HG03045 (cell line): ENCODE measurements around the gene PAQR6.

ENCODE experiments used
- ATAC-seq: cut with Tn5 transposase; IDR thresholded peaks from one replicate; pipeline ENCODE4 v1.9.1; 2021; ENCODE audit warnings: mild to moderate bottlenecking, moderate library complexity; ENCODE audit not compliant: unreplicated experiment

Gene PAQR6

GRCh38 chr1:156247460-156248322 lies at the start of gene PAQR6:
Gene PAQR6 (minus strand): TSS chr1:156248056. CDS start chr1:156246731, 1,325 bp downstream.
- no peak for ATAC-seq

DNA sequence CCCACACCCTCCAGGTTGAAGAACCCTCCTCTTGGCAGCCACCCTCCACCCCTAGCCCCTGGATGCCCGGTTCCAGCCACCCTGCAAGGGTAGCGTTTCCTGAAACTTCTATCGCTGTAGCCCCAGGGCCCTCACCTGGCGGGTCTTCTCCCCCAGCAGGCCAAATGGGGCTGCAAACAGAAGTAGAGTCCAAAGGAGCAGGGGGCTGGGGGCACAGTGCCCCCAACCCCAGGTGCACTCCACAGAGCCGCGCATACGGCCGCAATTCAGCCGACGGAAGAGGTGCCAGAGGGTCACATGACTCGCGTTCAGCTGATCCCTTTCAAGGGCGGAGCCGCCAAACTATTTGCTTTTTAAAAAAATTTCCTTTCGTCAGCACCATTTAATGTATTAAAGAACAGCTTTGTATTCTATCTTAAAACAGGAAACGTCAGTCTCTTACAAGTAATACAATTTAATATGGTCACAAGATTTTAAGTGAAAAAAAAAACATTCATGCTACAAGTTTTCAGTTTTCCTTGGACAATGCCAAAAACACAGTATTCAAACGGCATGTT lies 47.6 kb upstream of the PAQR6 start, which contains the start of gene GLMP:
TSS of gene GLMP (minus strand) at position 289 of the 557 bp plus-strand sequence. CDS start at position 255, 34 bp downstream.
- ATAC-seq: no peak

GRCh38 chr1:156293895-156294294 lies 46.0 kb upstream of the PAQR6 start:
- no peak for ATAC-seq

DNA sequence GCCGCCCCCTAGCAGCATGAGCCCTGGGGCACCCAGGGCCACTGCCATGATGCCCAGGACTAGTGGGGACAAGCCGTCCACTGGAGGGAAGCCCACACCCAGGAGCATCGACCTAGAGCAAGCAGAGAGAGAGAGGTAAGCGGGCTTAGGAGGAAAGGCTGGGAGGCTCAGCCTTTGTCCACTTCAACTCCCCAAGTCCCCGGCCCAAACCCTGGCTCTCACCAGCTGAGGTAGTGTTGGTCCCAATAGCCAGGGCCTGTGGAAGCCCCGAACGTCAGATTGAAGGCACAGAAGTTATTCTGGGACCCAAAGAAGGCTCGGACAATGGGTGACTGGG lies 45.2 kb upstream of the PAQR6 start:
- no peak for ATAC-seq

DNA sequence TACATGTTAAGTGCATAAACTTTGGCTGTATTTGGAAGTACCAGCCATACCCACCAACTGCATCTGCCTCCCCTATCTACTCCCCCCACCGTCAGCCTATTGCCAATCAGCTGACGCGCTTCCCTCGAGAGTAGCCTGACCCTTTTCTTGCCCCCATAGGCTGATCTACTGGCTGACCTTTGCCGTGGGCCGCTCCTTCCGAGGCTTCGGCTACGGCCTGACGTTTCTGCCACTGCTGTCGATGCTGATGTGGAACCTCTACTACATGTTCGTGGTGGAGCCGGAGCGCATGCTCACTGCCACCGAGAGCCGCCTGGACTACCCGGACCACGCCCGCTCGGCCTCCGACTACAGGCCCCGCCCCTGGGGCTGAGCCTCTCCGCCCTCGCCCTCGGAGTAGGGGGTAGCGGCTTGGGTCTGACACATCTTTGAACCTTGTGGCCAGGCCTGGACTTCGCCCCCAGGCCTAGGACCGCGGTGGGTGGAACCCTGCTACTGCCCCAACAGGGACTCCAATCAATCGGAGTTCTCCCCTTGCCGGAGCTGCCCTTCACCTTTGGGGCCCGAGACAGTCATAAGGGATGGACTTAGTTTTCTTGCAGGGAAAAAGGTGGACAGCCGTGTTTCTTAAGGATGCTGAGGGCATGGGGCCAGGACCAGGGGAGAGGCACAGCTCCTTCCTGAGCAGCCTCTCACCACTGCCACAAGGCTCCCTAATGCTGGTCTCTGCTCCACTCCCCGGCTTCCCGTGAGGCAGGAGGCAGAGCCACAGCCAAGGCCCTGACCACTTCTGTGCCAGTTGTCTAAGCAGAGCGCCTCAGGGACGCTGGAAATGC lies 43.6 kb upstream of the PAQR6 start:
- no peak for ATAC-seq

- ATAC-seq: no peak
Measured at GRCh38 chr1:156289857-156290256, 42.0 kb upstream of the PAQR6 start.

DNA sequence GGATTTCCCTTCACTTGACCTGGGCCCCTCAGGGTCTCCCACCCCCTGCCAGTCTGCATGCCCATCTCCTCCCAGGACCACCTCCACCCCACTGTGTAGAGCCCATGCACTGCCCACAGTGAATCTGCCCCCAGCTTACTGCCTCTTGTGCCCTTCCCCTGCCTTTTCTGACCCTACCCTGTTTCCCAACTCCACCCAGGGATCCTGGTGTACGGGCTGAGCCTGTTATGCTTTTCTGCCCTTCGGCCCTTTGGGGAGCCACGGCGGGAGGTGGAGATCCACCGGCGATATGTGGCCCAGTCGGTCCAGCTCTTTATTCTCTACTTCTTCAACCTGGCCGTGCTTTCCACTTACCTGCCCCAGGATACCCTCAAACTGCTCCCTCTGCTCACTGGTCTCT lies 38.2 kb upstream of the PAQR6 start:
- ATAC-seq: no peak

DNA sequence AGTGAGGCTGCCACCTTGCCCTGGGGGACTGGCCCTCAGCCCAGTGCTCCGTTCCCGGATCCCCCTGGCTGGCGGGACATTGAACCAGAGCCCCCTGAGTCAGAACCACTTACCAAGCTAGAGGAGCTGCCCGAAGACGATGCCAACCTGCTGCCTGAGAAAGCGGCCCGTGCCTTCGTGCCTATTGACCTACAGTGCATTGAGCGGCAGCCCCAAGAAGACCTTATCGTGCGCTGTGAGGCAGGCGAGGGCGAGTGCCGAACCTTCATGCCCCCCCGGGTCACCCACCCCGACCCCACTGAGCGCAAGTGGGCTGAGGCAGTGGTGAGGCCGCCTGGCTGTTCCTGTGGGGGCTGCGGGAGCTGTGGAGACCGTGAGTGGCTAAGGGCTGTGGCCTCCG lies 37.6 kb upstream of the PAQR6 start:
- ATAC-seq: no peak

DNA sequence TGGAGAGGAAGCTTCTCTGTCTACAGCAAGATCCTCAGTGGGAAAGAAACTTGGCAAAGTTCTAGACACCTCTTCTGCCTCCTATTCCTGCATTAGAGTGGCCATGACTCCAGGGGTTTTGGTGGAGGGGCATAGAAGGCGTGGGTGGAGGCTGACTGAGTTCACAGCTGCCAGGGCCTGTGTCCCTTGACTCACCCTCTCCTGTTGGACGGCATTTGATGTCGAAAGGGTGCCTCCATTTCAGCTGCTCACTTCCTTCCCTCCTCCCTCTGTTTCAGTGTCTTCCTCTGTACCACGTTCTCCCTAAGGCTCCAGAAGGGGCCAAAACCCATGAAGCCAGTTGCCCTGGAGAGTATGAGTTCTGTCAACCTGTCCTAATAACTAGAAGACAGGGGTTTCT lies 36.9 kb upstream of the PAQR6 start:
- no peak for ATAC-seq

GRCh38 chr1:156284112-156284511 lies 36.3 kb upstream of the PAQR6 start, which contains the start of gene TMEM79:
Gene TMEM79 (plus strand): TSS chr1:156284325. CDS start chr1:156285227, 902 bp downstream.
- no peak for ATAC-seq

GRCh38 chr1:156283521-156283920 lies 35.7 kb upstream of the PAQR6 start:
- ATAC-seq: no peak

DNA sequence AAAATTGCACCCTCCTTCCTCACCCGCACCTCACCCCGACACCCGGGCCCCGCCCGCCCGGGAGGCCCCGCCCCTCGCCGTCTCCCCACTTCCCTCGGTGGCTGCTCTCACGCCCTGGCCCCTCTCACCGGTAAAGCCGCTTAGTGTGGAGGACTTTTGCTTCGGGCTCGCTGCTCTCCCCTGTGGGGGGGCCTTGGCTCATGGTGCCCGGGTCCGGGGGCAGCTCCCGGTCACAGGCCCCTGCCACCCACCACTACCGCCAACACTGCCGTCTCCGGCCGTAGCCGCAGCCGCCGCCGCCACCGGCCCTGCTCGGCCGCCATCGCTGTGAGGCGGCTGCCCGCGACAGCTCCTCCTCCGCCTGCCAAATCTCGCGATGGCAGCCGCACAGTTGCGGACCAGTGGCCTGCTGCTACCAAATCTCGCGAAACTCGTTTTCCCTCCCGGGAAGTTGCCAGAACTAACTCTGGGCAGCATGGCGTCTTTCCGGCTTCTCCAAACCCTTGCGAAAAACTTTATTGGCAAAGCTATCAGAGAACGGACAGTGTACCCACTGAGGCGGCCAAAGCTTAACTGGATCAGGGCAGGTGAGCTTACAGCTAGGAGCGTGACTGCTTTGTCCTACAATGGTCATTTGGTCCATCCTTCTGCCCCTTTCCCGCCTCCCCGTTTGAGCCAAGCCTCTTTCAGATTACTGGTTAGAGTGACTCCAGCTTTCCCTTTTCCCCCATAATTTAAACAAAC lies 34.8 kb upstream of the PAQR6 start, which contains the start of gene SMG5:
TSS of gene SMG5 (minus strand) at position 347 of the 744 bp plus-strand sequence. CDS start at position 202, 145 bp downstream.
- ATAC-seq: peak; percentile 82

DNA sequence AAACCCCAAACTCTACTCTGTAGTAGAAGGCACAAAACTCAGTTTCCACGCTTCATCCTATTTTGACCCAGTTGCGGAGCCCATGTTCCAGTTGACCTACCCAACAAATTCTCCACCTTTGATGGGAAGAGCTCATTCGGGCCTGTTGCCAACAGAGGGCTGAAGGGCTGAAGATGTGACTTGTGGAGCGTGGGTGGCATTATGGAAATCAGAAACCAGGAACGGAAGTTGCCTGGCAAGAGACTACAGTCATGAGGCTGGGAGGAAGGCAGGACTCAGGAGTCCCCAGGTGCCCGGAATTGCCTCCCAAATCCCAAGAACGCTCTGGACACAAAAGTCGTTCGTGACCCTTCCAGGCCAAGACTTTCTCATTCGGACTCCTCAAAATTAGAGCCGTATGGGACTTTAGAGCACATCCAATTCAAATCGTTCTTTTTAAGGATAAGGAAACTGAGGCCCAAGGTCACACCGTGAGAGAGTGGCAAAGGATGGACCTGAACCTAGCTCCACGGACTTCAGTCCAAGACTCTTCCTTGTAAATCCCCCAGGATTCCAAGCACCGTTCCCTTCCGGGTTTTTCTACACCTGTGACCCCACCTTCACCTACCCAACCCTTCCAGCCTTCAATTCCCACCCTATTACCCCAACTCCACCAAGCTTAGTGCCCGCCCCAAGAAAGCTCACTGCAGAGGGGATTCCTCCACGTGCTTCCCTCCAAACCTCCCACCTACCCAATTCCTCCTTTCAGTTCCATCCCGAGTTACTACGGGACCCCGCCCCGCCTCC lies 34.0 kb upstream of the PAQR6 start:
- no peak for ATAC-seq

- ATAC-seq: no peak
Measured at GRCh38 chr1:156281281-156281680, 33.4 kb upstream of the PAQR6 start.

DNA sequence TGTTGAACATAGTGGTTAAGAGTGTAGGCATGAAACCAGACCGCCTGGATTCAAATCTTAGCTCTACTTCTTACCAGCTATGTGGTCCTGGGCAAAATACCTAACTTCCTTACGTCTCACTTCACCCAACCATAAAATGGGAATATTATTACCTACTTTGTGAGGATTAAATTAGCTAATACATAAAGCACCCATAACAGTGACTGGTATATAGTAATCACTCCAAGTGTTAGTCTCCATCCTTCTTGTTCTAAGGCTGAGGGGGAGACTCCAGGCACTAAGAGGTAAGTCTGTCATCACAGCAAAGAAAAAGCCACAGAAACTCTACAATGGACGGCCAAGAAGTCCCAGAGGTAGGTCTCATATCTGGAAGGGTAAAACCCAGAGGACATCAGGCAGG lies 32.0 kb upstream of the PAQR6 start:
- no peak for ATAC-seq

DNA sequence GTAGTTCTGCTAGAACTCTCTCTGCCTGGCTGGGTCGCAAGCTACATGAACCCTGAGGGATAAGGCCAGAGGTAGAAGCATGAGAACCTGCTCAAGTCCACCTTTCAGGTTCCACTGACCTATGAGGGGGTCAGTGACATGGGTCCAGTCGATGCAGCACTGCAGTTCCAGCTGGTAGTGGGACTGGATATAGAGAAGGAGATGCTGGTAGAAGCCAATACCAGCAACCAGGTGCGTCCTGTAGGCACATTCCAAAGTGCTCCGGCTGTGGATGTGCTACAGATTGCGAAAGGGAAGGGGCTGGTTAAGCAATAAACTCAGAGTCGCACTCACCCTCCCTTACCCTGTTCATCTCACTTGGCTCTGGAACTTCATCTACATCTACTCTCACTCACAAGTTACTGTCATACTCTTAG lies 29.1 kb upstream of the PAQR6 start:
- ATAC-seq: no peak

GRCh38 chr1:156276532-156276931 lies 28.7 kb upstream of the PAQR6 start:
- no peak for ATAC-seq

- ATAC-seq: no peak
Measured at GRCh38 chr1:156270314-156270713, 22.5 kb upstream of the PAQR6 start.

- ATAC-seq: no peak
Measured at GRCh38 chr1:156268336-156268735, 20.5 kb upstream of the PAQR6 start.

DNA sequence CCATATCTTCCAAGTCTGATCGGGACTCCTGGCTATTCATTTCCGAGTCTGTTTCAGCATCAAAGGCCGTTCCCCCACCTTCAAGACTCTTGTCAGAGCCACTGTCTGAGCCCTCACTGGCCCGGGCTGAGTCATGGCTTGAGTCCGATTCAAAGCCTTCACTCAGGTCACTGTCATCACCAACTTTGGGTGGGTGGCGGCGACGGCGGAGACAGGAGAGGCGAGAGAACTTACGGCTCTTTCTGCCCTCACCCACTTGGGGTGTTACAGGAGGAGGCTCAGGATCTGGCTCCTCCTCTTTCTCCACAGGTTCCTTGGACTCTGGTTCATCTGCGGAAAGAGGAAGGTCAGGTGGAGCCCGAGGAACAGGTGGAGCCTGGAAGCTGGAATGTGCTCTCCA lies 18.2 kb upstream of the PAQR6 start:
- ATAC-seq: no peak
